HEK293T (cell line): Measurements from ENCODE around the gene ABCD1.

Experiments used
- ARNT ChIP-seq: fragments of 450-650 bp; IDR thresholded peaks from 2 replicates; pipeline ENCODE4 v1.6.1; 2017; ENCODE audit warnings: mild to moderate bottlenecking
- CTBP1 ChIP-seq: fragments of 450-650 bp; IDR thresholded peaks from 2 replicates; pipeline ENCODE4 v1.6.1; 2016; ENCODE audit warnings: borderline replicate concordance
- ELF4 ChIP-seq: fragments of 450-650 bp; IDR thresholded peaks from 2 replicates; pipeline ENCODE4 v1.6.1; 2017; ENCODE audit warnings: antibody characterized with exemption
- FOXK2 ChIP-seq: fragments of 450-650 bp; IDR thresholded peaks from 2 replicates; pipeline ENCODE4 v1.6.1; 2016; ENCODE audit warnings: mild to moderate bottlenecking
- FOXM1 ChIP-seq: fragments of 450-650 bp; IDR thresholded peaks from 2 replicates; pipeline ENCODE4 v1.6.1; 2017; ENCODE audit warnings: mild to moderate bottlenecking, borderline replicate concordance
- HDGF ChIP-seq: fragments of 450-650 bp; IDR thresholded peaks from 2 replicates; pipeline ENCODE4 v1.6.1; 2017; ENCODE audit warnings: antibody characterized with exemption, borderline replicate concordance
- LEF1 ChIP-seq: fragments of 450-650 bp; IDR thresholded peaks from 2 replicates; pipeline ENCODE4 v1.6.1; 2017; ENCODE audit warnings: mild to moderate bottlenecking, borderline replicate concordance
- PKNOX1 ChIP-seq: fragments of 450-650 bp; IDR thresholded peaks from 2 replicates; pipeline ENCODE4 v1.6.1; 2016
- SP1 ChIP-seq: fragments of 450-650 bp; IDR thresholded peaks from 2 replicates; pipeline ENCODE4 v1.6.1; 2017
- SUZ12 ChIP-seq: fragments of 450-650 bp; IDR thresholded peaks from 2 replicates; pipeline ENCODE4 v1.6.1; 2016; ENCODE audit warnings: mild to moderate bottlenecking
- TARDBP ChIP-seq: fragments of 450-650 bp; IDR thresholded peaks from 2 replicates; pipeline ENCODE4 v1.6.1; 2016

DNA sequence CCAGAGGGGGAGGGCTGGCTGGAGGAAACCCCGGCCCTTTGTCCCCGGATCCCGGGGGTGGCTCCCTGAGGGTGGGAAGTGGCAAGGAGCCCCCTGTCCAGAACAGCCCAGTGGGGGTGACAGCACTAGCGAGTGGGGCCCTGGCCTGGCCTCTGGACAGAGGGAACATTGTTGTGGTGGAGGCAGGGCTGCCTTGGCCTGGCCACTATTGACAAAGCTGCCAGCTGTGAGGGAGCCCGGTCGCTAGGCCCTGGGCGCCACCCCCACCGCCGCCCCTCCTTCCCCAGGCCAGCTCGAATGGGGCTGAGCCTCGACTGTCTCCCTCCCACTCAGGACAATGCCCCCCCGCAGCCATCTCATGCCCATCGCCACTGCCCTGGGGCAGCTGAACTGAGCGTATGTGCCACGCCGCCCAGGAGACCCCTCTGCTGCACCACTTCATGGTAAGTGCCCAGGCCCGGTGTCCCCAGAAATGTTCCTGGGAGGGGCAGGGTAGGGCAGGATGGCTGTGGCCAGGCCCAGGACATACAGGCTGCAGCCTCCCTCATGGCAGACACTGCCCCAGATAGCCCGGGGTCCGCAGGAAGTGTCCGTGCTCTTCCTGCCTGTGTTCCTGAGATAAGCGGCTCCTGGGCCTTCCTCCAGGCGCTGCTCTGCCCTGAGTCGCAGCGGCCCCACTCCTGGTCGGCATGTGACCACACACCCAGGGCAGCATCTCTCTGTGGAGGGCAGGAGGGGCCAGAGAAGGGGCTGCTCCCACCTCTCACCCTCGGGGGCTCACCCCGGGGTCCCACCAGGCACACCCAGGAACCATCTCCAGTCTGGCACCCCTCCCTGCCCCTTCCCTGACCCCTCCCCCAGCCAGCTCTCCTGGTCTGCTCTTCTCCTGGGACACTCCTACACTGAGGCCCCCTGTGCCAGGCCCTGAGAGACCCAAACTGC lies 40.8 kb downstream of the ABCD1 start:
- no peak for TF ChIP-seq ELF4
- no peak for TF ChIP-seq PKNOX1
- TF ChIP-seq ARNT, result no peak
- no peak for TF ChIP-seq CTBP1
- TF ChIP-seq LEF1, result no peak
- no peak for TF ChIP-seq FOXM1
- TF ChIP-seq SUZ12, result no peak
- TF ChIP-seq HDGF, result no peak
- TF ChIP-seq FOXK2, result no peak
- TF ChIP-seq TARDBP, result no peak
- TF ChIP-seq SP1, result no peak
